Suprapubic skin (tissue), 4 donors: ENCODE data around the gene ACOX3. TPM values are rescaled to one million over a fixed set of nuclear protein-coding genes. Genes with fewer than 3 reads are reported as not detected.

Experiments
- DNase-seq, 2 donors: peaks; one replicate each; pipeline ENCODE4 v3.0.0-alpha.2; 2019; ENCODE audit warnings: low spot score in 2 of 2
- H3K27ac ChIP-seq: fragments of 200-600 bp; sonication (generic); one replicate; pipeline ENCODE4 v1.5.1; 2019
- H3K27me3 ChIP-seq: fragments of 200-600 bp; sonication (generic); one replicate; pipeline ENCODE4 v1.5.1; 2019
- H3K36me3 ChIP-seq: fragments of 200-600 bp; sonication (generic); one replicate; pipeline ENCODE4 v1.5.1; 2019
- H3K4me1 ChIP-seq: fragments of 200-600 bp; sonication (generic); one replicate; pipeline ENCODE4 v1.5.1; 2019
- H3K4me3 ChIP-seq: fragments of 200-600 bp; sonication (generic); one replicate; pipeline ENCODE4 v1.5.1; 2019; ENCODE audit warnings: mild to moderate bottlenecking
- H3K9me3 ChIP-seq: fragments of 200-600 bp; sonication (generic); one replicate; pipeline ENCODE4 v1.5.1; 2019
- EP300 ChIP-seq: sonication (generic); formaldehyde crosslinking; IDR thresholded peaks from one replicate; pipeline ENCODE4 v1.6.1; 2017; ENCODE audit warnings: antibody characterized with exemption
- POLR2A ChIP-seq, 2 donors: fragments of 450-650 bp; IDR thresholded peaks; one replicate each; pipeline ENCODE4 v1.6.1; 2017; ENCODE audit warnings: antibody characterized with exemption in 2 of 2, mild to moderate bottlenecking in 2 of 2, moderate library complexity in 2 of 2
- POLR2AphosphoS5 ChIP-seq, 3 donors: sonication (generic); formaldehyde crosslinking; IDR thresholded peaks; one replicate each; pipeline ENCODE4 v1.6.1; 2017; ENCODE audit warnings: antibody characterized with exemption in 3 of 3
- WGBS: methylation state at CpG from one replicate; pipeline ENCODE4 v1.1.5; 2018; 5-methylcytosine and 5-hydroxymethylcytosine counted together
- total RNA-seq, 4 donors: library from RNA; depleted of rRNA; stranded (reverse); fragments of >200 nt; gene quantifications; one replicate each; pipeline ENCODE4 v1.1.0, GENCODE V29; 2016
- TF ChIP-seq, protein P1 (sequence below), 2 donors: fragments of 200-600 bp in 1 of 2; fragments of 450-650 bp in 1 of 2; sonication (generic) in 1 of 2; IDR thresholded peaks; one replicate each; pipeline ENCODE4 v1.5.1; 2016 to 2019; ENCODE audit warnings: antibody characterized with exemption in 2 of 2, mild to moderate bottlenecking in 1 of 2, moderate library complexity in 1 of 2

Gene ACOX3
- total RNA-seq, 4 donors from 2014 or later = 33.9 to 73.5 (median 54.3) TPM

DNA sequence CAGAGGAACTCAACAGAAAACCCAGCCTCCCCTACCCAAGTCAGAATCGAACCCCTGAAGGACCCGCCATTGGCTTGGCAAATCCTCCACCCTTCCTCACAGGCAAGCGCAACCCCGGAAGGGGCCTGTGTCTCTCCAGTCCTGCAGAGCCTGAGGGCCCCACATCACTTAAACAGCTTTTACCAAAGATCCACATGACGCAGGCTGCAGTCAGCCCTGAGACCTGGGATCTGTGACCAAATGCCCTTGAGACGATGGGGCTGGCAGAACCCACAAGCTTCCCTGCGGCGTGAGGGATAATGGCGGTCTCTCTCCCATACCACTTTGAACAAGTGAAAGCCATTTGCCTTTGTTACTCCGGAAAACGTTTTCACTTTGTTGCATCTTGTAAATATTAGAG is 54.9 kb downstream of the ACOX3 start:
- TF ChIP-seq EP300 (no peak), POLR2AphosphoS5 (IDR thresholded peaks at IDR 0.05) (no peak), POLR2A (IDR thresholded peaks at IDR 0.05) (no peak)
- TF ChIP-seq, protein P1, sequence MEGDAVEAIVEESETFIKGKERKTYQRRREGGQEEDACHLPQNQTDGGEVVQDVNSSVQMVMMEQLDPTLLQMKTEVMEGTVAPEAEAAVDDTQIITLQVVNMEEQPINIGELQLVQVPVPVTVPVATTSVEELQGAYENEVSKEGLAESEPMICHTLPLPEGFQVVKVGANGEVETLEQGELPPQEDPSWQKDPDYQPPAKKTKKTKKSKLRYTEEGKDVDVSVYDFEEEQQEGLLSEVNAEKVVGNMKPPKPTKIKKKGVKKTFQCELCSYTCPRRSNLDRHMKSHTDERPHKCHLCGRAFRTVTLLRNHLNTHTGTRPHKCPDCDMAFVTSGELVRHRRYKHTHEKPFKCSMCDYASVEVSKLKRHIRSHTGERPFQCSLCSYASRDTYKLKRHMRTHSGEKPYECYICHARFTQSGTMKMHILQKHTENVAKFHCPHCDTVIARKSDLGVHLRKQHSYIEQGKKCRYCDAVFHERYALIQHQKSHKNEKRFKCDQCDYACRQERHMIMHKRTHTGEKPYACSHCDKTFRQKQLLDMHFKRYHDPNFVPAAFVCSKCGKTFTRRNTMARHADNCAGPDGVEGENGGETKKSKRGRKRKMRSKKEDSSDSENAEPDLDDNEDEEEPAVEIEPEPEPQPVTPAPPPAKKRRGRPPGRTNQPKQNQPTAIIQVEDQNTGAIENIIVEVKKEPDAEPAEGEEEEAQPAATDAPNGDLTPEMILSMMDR (IDR thresholded peaks at IDR 0.05) = no peak
- WGBS = 70% methylated on average over 10 of the region's 11 CpGs
- no peaks in the 10 kb centered on the region for H3K27me3 ChIP-seq
- H3K36me3 ChIP-seq = peaks cover 61% of the 10 kb centered on the region
- no peak overlapping the region for H3K27ac ChIP-seq
- DNase-seq = no peak
- H3K4me3 ChIP-seq = no peak overlapping the region
- H3K9me3 ChIP-seq = no peaks in the 10 kb centered on the region
- H3K4me1 ChIP-seq = no peaks in the 10 kb centered on the region

DNA sequence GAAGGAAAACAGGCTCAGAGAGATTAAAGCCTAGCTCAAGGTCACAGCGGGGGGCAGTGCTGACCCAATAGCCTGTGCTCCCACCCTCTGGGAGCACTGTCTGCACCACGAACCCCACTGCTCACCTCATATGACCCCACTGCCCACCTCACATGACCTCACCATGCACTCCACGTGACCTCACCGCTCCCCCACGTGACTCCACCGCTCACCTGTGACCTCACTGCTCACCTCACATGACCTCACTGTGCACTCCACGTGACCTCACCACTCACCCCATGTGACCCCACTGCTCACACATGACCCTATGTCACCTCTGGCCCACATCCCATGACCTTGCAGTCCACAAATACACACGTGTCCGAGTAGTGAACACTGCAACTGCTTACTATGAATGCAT is 55.4 kb downstream of the ACOX3 start:
- WGBS = 70% methylated on average over 9 of the region's 9 CpGs

DNA sequence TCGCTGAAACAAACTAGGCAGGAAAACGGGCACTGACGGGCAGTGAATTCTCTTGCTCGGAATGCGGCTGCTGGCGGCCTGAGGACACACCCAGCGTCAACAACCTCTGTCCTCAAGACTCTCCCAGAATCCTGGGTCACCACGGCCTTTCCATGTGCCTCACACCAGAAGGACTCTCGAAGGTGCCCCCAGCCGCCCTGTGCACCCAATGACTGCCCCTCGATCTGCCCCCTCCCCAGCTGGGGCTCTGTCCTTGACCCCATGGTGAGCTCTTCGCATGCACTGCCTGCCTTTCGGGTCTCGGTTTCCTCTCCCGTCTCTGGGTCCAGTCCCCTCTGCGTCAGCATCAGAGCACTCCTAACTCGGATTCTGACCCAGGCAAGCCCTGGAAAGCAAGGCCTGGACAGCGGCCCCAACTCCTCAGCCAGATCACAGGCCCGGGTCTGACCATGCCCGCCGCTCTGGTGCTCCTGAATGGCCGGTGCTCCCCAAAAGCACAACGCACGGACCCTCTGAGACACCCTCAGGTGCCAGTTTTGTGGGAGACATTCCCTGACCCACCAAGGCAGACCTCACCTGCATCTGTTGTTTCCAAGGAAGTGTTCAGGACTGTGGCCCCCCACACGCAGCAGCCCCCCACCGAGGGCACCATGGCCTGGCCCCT is 56.0 kb downstream of the ACOX3 start:
- no peak for DNase-seq
- H3K27ac ChIP-seq = no peak overlapping the region
- H3K4me3 ChIP-seq = no peak overlapping the region
- H3K36me3 ChIP-seq = peaks cover 52% of the 10 kb centered on the region
- no peak for TF ChIP-seq POLR2AphosphoS5 (IDR thresholded peaks at IDR 0.05)
- TF ChIP-seq POLR2A (IDR thresholded peaks at IDR 0.05) = no peak
- no peak for TF ChIP-seq EP300
- TF ChIP-seq, protein P1 (IDR thresholded peaks at IDR 0.05) = no peak
- no peaks in the 10 kb centered on the region for H3K9me3 ChIP-seq
- H3K4me1 ChIP-seq = no peaks in the 10 kb centered on the region
- no peaks in the 10 kb centered on the region for H3K27me3 ChIP-seq
- 95% methylated on average over 24 of the region's 26 CpGs for WGBS

More for the DNA sequence above, 55.4 kb downstream of the ACOX3 start:
- TF ChIP-seq EP300 = no peak
- TF ChIP-seq POLR2AphosphoS5 (IDR thresholded peaks at IDR 0.05) = no peak
- TF ChIP-seq, protein P1 (IDR thresholded peaks at IDR 0.05) = no peak
- Histone ChIP-seq H3K4me1 (no peaks in the 10 kb centered on the region), H3K36me3 (peaks cover 56% of the 10 kb centered on the region), H3K9me3 (no peaks in the 10 kb centered on the region), H3K27me3 (no peaks in the 10 kb centered on the region), H3K4me3 (no peak overlapping the region), H3K27ac (no peak overlapping the region)
- no peak for DNase-seq

DNA sequence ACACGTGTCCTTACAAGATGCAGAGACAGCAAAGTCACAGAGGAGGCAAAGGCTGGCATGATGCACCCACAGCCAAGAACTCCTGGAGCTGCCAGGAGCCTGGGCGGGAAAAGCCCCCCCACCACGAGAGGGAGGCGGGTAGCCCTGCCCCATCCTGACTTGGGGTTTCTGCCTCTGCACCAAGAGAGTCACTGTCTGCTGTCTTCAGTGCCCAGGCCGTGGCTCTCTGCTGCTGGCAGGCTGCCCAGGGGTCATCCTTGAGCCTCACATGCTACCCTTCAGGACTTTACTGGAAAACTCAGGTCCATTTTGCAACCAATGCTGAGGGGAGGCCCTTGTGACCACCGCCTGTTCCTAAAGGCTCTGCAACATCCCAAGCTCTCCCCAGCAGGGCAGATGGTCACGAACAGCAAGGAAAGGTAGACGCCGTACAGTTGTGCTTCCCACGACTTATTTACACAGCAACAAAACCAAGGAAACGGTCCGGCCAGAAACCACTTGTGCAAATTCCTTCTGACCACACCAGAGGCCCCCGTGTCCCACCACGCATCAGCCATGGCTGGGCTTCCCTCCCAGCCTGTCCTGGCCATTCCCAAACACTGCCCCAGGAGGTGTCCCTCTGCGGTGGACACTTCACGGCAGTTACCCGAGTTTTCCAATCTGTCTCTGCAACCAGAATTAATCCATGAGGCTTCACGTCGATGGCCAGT is 56.9 kb downstream of the ACOX3 start:
- Histone ChIP-seq H3K27me3 (no peaks in the 10 kb centered on the region), H3K4me1 (no peaks in the 10 kb centered on the region), H3K36me3 (peaks cover 51% of the 10 kb centered on the region), H3K27ac (no peak overlapping the region), H3K9me3 (no peaks in the 10 kb centered on the region), H3K4me3 (no peak overlapping the region)
- no peak for DNase-seq
- TF ChIP-seq EP300 = no peak
- no peak for TF ChIP-seq POLR2AphosphoS5 (IDR thresholded peaks at IDR 0.05)
- no peak for TF ChIP-seq POLR2A (IDR thresholded peaks at IDR 0.05)
- TF ChIP-seq, protein P1 (IDR thresholded peaks at IDR 0.05) = no peak
- WGBS = 82% methylated on average over 18 of the region's 19 CpGs

DNA sequence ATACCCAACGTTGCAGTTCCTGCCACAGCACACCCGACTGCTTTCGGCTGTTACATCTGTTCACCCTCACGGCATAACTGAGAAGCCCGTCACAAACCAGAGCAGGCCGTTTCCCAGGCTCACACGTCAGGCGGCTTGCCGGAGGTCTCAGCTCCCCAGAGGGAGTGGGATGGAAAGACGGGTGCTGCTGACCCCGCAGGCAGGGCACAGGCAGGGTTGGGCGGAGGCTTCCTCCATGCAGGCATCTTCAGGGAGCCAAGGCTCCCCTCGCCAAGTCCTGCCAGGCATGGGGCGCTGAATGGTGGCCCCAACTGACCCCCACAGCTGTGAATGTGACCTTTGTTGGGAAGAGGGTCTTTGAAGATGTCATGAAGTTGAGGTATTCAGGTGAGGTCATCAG is 57.5 kb downstream of the ACOX3 start:
- H3K9me3 ChIP-seq = no peaks in the 10 kb centered on the region
- H3K27me3 ChIP-seq = no peaks in the 10 kb centered on the region
- H3K27ac ChIP-seq = no peak overlapping the region
- peaks cover 51% of the 10 kb centered on the region for H3K36me3 ChIP-seq
- DNase-seq = no peak
- no peak overlapping the region for H3K4me3 ChIP-seq
- 89% methylated on average over 14 of the region's 14 CpGs for WGBS
- no peak for TF ChIP-seq EP300
- no peak for TF ChIP-seq POLR2AphosphoS5 (IDR thresholded peaks at IDR 0.05)
- TF ChIP-seq, protein P1 (IDR thresholded peaks at IDR 0.05) = no peak
- no peak for TF ChIP-seq POLR2A (IDR thresholded peaks at IDR 0.05)
- no peaks in the 10 kb centered on the region for H3K4me1 ChIP-seq
